ENCODE results near the gene CREG2.

CREG2 gene

DNA sequence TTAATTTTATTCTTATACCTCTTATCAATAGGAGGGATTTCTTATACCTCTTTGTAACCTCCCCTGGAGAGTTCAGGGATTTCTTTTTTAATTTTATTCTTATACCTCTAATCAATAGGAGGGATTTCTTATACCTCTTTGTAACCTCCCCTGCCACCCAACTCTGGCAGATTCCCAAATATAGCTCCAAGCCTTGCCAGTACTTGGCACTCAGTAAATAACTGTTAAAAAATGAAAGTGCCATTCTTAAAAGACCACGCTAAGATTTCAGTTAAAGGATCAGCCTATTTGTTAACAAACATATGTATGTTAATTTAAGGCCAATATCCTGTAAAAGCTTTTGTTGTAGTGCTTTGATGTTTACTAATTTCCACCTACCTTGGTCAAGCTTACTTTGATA is 83.6 kb downstream of the CREG2 start:
- DNase-seq = no peak

DNA sequence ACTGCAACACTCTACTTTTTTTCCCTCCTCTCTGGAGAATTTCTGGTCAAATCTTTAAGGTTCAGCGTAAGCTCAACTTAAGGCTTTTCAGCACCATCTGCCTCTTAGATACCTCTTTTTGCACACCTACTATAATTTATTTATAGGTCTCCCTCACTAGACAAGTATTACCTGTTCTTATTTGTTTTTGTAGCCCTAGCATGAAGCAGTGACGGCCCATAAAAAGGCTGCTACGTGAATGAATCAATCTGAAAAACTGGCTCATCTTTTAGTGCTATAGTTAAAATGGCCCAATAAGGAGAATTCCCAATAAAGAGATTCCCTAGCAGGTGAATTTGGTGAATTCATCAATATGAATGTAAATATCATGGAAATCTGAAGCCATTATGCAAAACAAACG is 85.3 kb downstream of the CREG2 start:
- DNase-seq = no peak

DNA sequence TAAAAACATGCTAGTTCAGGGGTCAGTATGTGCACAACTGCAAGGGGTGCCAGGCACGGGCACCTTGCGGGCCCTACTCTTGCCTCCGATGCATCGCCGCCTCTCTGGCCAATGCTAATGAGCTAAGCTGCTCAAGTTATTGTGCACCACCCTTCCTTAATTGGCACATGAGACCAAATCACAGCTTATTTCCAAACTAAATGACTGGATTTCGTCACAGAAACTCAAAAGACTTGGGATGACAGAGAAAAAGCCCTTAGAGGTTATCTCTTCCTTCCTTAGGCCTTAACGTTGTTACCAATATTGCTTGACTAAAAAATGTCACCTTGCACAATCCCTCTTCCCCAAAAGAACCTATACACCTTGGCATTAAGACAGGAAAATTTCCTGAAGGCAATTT is 86.5 kb downstream of the CREG2 start:
- DNase-seq = no peak

DNA sequence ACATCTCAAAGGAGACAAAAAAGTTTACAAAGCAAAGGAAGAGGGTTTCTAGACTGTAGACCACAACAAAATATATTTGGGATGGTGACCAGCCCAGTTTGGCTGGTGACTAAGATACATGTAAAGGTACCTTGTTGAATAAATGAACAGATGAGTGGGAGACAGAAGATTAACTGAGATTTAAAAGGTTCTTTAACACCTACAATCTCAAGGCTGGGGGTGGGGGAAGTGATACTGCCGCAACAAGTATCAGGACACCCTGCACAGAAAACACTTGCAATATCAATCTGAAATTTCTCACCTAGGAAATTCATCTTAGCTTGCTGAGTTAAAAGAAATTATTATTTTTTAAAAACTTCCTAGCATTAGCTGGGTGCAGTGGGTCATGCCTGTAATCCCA is 87.1 kb downstream of the CREG2 start:
- no peak for DNase-seq

DNA sequence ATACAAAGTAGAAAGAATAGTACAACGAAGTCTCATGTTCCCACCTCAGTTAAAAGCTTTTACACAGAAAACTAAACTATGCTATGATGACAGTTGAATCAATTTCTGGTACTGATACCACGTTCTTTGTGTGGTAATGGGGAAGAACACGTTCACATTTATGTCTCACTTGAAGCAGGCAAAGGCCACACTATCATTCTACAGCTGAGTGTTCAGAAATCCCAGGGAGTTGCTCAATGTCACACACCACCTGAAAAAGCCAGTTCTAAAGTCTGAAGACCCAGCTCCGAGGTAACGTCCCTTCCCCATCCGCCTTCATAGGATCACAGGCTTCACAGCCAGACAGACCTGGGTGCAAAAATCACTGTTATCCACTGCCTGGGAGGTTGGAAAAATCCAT is 87.7 kb downstream of the CREG2 start:
- DNase-seq = no peak

DNA sequence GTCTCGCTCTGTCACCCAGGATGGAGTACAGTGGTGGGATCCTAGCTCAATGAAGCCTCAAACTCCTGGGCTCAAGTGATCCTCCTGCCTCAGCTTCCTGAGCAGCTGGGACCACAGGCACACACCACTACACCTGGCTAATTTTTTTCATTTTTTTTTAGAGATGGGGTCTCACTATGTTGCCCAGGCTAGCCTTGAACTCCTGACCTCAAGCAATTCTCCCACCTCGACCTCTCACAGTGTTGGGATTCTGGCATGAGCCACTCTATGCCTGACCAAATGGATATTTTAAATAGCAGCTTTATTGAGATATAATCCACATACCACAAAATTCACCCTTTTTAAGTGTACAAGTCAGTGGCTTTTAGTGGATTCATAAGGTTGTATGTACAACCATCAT is 89.9 kb downstream of the CREG2 start:
- no peak for DNase-seq

DNA sequence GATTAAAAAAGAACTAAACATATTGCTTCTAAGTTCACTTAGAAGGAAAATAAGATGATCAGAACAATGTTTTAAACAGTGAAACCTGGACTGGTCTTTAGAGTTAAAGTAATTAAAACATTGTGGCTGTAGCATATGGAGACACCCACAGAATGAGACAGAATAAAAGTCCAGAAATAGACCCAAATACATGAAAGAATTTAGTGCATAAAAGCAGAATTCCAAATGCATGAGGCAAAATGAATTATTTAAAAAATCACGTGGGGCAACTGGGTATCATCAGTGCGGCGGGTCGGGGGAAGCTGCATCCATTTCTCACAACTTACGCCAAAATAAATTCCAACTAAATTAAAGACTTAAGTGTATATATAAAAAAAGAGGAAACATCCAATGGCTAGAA is 90.9 kb downstream of the CREG2 start:
- no peak for DNase-seq

DNA sequence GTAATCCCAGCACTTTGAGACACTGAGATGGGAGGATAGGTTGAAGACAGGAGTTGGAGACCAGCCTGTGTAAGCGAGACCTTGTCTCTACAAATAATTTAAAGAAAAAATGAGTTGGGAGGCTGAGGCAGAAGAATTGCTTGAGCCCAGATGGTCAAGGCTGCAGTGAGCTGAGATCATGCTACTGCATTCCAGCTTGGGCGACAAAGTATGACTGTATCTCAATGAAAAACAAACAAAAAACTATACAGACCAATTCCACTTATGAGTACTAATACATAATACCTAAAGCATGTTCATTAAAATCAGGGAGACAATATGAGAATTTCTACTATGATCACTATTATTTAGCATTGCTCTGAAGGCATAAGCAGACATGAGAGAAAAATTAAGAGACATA is 91.4 kb downstream of the CREG2 start:
- DNase-seq = no peak

Data from activated effector memory CD4-positive, alpha-beta T cell treated with anti-CD3 and anti-CD28 coated beads, Interleukin-2, amount 50 U/mL, for 16 hours (primary cell).